Left hindlimb (tissue), 1 donor: Measurements from ENCODE around the gene IGSF21.

ENCODE experiments used
- DNase-seq: peaks from one replicate; pipeline ENCODE4 v3.0.0-alpha.2; 2018

IGSF21 gene

GRCh38 chr1:18376661-18377060, 269.1 kb downstream of the IGSF21 start:
- no peak for DNase-seq

GRCh38 chr1:18380288-18380687, 272.7 kb downstream of the IGSF21 start:
- DNase-seq: no peak

GRCh38 chr1:18384059-18384458, 276.5 kb downstream of the IGSF21 start:
- DNase-seq: no peak

- DNase-seq: peak; percentile 42
Observed at GRCh38 chr1:18384471-18384870, 276.9 kb downstream of the IGSF21 start.

GRCh38 chr1:18385239-18385790, 277.7 kb downstream of the IGSF21 start:
- DNase-seq: peak; percentile 87

- DNase-seq: no peak
Observed at GRCh38 chr1:18386591-18386990, 279.0 kb downstream of the IGSF21 start.

GRCh38 chr1:18387307-18387706, 279.7 kb downstream of the IGSF21 start:
- no peak for DNase-seq

- DNase-seq: no peak
Observed at GRCh38 chr1:18390953-18391352, 283.4 kb downstream of the IGSF21 start.

GRCh38 chr1:18394563-18395156, 287.1 kb downstream of the IGSF21 start:
- no peak for DNase-seq

GRCh38 chr1:18396247-18396980, 288.8 kb downstream of the IGSF21 start:
- no peak for DNase-seq

- DNase-seq: no peak
Observed at GRCh38 chr1:18397641-18398040, 290.0 kb downstream of the IGSF21 start.

- DNase-seq: no peak
Observed at GRCh38 chr1:18398791-18399530, 291.4 kb downstream of the IGSF21 start.

- no peak for DNase-seq
Observed at GRCh38 chr1:18400347-18401102, 292.9 kb downstream of the IGSF21 start.

GRCh38 chr1:18401921-18402320, 294.3 kb downstream of the IGSF21 start:
- no peak for DNase-seq

- DNase-seq: no peak
Observed at GRCh38 chr1:18404460-18404859, 296.9 kb downstream of the IGSF21 start.

GRCh38 chr1:18407166-18408045, 299.8 kb downstream of the IGSF21 start:
- no peak for DNase-seq

- no peak for DNase-seq
Observed at GRCh38 chr1:18408656-18409370, 301.2 kb downstream of the IGSF21 start.

- no peak for DNase-seq
Observed at GRCh38 chr1:18409609-18410237, 302.1 kb downstream of the IGSF21 start.

GRCh38 chr1:18410407-18410806, 302.8 kb downstream of the IGSF21 start:
- no peak for DNase-seq

GRCh38 chr1:18411321-18411720, 303.7 kb downstream of the IGSF21 start:
- DNase-seq: no peak
